GM21367 (cell line): ENCODE measurements around the gene KLK15.
"Not testable (repeated sequence)": the region's sequence is repeated elsewhere in the genome, so short reads cannot be mapped to it uniquely, and the experiment has no call there.

Experiments used
- ATAC-seq: cut with Tn5 transposase; IDR thresholded peaks from one replicate; pipeline ENCODE4 v1.9.1; 2021; ENCODE audit not compliant: unreplicated experiment

The KLK15 gene

DNA sequence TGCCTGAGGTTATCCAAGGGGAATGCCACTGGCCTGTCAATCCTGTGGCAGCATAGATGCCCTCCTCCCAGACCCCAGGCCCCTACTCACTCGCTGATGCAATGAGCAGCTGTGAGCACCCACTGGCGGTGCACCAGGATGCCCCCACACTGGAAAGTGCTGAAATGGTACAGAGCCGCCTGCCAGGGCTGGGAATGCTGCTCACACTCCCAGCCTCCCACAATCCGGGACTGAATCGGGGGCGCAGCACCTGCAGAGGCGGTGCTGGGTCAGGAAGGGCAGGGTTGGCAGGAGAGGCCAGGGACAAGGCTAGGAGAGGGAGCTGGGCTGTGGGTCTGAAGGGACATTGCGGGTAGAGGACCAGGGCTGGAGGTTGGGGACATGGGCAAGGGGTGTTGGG is 11.8 kb downstream of the KLK15 start:
- no peak for ATAC-seq

DNA sequence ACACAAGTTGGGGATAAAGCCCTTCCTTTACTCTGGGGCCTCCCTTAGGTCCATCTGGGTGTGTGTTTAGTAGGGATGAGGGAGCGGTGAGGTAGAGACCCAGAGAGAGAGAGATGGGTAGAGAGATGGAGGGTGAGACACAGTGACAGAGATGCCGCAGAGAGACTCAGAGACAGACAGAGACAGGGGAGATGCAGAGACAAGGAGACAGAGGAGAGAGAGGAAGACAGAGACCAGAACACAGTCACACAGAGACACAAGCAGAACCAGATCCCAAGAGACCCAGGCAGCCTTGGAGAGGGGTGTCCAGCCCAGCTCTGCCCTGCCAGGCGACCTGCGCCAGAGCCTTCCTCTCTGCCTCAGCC is 12.1 kb downstream of the KLK15 start:
- ATAC-seq: no peak

DNA sequence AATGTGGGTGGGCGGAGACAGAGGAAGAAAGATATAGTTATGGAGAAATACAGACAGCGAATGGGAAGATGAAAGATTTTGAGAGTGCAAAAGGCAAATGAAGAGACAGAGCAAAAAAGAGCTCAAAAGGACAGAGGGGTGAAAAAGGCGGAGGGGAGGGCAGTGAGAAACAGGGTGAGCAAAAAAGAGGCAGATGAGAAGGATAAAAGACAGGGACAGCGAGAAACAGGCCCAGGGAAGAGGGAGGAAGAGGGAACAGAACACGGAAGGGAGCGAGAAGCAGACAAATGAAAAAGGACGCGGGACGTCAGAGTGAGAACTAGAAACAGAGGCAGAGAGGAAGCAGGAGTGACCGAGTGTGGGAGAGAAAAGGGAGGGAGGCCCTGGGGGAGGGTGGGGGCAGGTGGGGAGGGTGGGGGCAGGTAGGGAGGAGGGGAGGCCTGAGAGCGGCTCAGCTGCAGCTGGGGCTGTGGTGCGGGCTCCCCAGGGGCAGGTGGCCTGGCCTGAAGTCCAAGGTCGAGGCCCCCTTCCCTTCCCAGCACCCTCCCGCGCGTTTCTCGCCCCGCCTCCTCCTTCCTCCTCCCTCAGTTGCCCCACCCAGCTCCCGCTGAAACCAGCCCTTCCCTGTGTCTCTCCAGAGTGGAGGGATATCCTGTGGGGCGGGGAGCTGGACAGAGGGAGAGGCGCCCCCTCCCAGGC is 12.7 kb downstream of the KLK15 start:
- no peak for ATAC-seq

DNA sequence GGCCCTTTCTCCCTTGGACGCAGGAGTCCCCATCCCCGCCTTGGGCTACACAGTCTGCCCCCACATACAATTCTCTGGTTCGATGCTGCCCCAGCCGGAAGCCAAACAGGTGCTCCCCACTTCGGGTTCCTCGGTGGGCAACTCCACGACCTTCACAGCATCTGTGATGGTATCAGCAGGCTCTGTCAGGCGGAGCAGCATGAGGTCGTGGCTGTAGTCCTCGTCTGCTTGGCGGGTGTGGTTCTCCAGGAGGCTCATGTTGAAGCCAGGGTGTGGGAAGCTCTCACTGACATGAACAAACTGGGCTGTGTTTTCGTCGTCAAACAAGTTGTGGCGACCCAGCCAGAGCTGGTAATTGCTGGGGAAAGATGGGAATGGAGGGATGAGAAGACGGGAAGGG is 13.3 kb downstream of the KLK15 start:
- no peak for ATAC-seq

DNA sequence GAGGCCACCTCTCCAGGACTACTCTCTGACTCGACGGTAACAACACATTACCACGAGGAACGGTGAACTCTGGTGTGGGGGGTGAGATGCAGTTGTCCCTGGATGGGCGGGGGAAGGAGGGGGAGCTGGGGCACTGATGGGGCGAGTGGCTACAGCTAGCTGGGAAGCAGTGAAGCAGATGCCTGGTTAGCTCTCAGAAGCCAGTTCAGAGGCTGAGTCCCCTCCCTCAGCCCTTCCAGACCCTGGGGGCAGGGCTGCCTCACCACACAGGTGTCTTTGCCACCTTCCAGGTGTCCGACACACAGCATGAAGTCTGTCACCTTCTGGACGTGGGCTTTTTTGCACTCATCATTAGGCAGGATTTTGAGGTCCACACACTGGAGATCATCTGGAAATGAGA is 13.7 kb downstream of the KLK15 start:
- ATAC-seq: no peak

DNA sequence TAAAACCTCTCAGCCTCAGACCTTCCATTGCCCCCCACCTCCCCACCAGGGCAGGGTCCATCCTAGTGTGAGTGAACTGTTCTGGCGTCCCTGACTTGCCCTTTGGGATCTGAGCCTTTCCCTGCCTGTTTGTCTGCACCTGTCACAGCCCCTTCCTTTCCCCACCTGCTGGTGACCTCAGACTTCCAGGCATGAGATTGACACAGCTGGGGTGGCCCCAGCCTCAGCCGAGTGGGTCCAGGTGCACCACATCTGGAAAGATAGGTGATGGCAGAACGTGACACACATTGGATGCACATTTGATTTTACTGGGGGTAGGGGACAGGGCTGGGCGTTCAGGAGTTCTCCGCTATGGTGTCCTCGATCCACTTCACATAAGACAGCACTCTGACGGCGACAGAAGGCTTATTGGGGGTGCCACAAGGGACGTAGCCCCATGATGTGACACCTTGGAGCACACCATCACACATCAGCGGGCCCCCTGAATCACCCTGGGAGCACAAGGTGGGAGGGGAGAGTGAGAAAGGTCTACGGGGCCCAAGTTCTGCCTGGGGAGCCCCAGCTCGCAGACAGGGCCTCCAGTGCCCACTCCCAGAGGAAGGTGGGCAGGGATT is 14.4 kb downstream of the KLK15 start:
- no peak for ATAC-seq

DNA sequence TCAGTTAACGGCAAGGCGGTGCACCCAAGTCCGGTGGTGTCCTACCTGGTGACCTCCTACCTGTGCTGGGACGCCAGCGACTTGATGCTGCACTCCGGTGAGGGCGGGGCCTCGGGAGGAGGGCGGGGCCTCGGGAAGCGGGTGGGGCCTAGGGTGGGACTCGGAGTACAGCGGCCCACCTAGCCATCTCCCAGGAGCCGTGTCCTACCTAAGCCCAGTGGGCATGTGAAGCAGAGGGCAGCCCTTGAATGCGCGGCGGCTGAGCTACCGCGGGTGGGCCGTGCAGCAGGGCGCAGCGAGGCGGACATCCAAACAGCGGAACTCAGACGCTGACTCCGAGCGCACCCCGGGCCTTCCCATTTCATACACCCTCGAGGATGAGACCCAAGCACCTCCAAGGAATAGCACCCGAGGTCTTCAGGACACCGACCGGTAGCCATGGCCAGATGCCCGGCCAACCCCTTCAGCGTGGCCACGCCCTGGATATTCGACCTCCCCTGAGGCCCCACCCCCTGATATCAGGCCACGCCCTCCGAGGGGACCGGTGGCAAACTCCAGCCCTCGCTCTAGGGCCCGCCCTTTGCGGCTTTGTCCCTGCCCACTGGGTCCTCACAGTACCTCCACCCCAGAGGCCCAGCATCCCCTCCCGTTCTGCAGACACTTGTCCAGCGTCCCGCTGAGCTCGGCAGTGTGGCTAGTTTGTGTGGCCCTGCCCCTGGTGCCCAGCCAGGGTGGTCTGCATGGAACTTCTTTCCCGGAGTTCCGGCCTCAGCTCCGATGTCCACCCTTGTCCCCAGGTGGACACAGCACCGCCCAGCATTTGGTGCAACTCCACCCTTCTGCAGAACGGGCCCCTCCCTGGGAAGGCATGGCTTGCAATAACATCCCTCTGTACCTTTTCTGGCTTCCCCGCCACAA is 15.2 kb downstream of the KLK15 start:
- ATAC-seq: peak; percentile 39

DNA sequence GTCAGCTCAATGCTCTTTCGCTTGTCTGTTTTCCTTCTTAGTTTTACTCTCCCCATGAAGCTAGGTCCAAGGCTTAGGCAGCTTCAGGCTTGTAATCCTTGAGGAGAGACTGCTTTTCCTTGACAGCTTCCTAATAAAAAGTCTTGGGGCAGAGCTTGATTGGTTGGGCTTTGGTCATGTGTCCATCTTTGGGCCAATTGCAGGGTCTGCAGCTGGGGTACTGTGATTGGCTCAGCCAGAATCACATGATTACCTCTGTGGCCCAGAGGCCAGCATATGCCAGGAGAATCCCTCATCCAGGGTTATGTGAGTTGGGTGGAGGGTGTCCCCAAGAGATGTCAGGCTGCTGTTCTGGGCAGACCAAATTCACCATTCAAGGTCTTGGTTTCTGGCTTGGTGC is 17.9 kb downstream of the KLK15 start:
- no peak for ATAC-seq

DNA sequence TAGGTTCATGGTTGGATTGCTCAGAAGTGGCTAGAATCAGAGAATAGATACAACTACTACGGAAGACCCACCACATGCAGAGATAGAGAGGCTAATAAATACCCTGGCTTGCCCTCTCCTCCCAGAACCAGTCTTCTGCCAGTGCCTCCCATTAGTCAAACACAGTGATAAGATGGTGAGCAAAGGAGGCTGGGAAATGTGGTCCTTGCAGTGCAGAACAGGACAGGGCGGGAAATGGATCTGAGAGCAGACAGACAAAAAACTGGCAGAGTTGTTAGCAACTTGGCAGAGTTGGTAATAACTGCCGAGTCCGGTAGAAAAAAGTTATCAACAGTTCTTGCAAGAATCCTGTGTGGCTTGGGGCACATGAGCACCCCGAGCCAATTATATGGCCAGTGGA is 18.5 kb downstream of the KLK15 start:
- ATAC-seq: no peak

DNA sequence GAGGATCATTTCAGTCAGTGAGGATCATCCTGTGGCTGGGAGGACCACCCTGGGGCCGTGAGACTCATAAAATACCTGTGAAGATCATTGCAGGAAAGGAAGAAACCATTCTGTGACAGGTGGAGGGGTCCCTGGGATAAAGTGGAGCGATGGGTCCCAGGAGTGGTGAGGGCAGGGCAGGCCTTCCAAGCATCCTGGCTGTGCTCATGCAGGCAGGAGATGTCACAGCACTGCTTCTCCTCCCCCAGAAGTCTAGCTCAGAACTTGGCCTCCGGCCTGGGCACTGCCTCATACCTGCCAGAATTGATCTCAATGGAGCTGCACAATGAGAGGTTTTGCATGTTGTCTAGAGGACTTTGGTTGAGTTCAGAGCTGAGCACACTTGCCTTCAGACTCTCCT is 20.9 kb downstream of the KLK15 start:
- ATAC-seq: no peak

DNA sequence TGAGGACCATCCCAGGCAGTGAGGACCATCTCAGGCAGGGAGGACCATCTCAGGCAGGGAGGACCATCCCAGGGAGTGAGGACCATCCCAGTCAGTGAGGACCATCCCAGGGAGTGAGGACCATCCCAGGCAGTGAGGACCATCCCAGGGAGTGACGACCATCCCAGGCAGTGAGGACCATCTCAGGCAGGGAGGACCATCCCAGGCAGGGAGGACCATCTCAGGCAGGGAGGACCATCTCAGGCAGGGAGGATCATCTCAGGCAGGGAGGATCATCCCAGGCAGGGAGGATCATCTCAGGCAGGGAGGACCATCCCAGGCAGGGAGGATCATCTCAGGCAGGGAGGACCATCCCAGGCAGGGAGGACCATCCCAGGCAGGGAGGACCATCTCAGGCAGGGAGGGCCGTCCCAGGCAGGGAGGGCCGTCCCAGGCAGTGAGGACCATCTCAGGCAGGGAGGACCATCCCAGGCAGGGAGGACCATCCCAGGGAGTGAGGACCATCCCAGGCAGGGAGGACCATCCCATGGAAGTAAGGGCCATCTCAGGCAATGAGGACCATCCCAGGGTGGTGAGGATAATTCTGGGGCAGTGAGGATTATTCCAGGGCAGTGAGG is 21.6 kb downstream of the KLK15 start:
- ATAC-seq: not testable (repeated sequence)

DNA sequence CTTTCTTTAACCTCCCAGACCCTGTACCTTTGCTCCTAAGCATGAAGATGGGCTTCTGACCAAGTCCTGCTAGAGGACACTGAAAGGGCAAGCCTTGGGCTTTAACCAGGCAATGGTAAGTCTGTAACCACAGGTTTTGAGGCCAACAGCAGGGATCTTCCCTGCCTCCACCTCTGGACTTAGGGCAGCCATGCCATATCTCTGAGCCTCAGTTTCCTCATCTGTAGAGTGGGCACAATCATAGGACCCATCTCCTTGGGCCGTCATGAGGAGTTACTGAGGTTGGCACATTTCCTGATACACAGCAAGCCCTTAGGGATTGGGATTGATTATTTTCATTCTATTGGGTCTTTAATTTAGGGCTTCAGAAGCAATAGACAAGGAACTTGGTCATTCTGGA is 24.5 kb downstream of the KLK15 start:
- no peak for ATAC-seq

DNA sequence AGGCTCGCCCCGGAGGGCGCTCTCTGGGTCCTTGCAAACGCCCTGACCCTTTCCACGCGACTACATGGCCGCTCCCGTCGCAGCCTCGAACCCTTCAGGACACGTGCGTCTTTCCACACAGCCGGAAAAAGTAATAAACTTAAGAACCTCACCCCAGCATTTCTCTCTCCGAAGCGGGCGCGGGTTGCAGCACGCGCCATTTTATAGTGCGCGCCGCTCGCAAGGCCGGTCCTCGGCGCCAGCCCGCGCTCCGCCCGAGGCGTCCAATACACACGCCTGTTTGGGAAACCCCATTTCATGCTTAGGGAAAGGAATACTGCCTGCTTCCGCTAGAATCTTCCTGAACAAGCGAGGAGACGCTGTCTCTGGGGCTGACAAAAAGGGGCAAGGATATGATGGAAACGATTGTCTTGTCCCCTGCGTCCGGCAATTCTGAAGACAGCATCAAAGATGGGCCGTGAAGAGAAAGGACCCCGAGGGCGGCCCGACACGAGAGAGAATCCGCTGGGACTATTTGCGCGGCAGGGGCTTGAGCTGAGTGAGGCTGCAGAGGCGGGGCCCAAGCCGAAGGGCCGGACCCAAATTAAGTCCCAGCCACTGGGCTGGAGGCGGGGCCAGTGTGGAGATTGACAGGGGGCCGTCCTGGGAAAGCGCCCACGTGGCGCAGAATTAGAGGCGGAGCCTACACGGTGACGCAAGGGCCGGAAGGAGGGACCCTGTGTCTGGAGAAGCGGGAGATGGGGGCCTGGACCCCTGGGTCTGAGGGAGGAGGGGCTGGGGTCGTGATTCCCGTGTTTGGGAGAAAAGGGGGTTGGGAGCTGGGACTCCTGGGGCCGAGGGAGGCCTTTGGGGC is 28.7 kb downstream of the KLK15 start:
- peak; percentile 68 for ATAC-seq

DNA sequence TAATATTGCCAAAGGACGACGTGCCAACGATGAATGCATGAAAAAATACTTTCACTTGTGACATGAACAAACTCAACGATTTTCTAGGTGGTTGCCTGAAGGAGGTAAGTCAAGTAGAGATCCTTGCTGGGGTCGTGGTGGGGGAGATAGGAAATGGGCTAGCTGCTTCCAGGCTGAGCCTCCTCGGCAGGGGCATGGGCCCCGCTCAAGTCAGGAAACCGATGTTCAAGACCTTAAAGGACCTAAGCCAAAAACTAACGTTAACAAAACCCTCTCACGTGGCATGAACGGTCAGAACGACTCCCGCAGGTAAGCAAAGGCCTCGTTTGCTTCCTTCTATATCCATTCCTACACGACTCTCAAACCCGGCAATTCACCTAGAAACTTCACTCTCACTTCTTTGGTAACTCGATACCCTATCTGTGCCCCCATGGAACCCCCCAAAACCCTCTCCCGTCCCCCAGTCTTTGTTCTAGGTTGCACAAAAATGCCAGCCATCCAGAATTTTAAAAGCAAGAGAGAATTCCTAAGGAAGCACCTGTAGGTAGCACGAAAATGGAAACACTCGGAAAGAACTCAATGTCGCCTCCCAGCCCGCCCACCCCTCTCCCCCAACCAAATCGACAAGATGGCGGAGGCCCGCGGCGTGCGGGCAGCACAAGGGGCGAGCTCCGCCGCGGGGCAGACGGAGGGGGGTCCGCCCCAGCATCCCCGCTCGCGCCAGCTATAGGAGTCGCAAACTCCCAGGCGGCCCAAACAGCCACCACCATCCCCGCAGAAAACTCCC is 29.5 kb downstream of the KLK15 start:
- ATAC-seq: no peak

DNA sequence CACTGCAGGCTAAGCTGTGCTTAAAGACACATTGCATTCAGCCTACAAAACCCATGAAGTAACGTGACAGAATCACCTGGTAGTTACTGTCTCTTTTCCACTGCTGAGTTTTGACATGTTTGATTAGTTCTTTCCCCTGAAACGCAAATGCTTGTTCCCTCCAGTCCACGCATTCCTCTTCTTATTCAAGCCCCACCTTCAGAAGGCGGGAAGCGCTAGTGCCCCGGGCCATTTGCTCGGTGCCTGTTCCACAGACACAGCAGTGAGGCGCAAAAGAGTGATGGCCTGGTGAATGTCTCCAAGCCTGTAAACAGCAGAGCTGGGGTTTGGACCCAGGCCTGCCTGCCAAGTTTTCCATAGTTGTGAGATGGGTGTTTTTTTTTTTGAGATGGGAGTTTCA is 32.3 kb downstream of the KLK15 start:
- no peak for ATAC-seq

DNA sequence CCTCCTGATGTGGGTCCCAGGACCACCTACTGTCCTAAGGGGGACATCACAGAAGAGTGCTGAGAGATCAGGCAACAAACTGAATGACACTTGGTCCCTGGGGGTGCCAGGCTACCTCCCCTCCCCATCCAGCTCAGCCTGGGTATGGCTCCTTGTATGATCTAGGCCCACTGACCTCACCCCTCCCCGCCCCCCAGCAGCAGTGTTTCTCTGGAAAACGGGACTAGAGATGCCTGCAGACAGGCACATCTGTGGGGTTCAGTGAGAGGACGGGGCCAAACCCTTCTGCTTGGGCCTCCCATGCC is 33.9 kb downstream of the KLK15 start:
- no peak for ATAC-seq

DNA sequence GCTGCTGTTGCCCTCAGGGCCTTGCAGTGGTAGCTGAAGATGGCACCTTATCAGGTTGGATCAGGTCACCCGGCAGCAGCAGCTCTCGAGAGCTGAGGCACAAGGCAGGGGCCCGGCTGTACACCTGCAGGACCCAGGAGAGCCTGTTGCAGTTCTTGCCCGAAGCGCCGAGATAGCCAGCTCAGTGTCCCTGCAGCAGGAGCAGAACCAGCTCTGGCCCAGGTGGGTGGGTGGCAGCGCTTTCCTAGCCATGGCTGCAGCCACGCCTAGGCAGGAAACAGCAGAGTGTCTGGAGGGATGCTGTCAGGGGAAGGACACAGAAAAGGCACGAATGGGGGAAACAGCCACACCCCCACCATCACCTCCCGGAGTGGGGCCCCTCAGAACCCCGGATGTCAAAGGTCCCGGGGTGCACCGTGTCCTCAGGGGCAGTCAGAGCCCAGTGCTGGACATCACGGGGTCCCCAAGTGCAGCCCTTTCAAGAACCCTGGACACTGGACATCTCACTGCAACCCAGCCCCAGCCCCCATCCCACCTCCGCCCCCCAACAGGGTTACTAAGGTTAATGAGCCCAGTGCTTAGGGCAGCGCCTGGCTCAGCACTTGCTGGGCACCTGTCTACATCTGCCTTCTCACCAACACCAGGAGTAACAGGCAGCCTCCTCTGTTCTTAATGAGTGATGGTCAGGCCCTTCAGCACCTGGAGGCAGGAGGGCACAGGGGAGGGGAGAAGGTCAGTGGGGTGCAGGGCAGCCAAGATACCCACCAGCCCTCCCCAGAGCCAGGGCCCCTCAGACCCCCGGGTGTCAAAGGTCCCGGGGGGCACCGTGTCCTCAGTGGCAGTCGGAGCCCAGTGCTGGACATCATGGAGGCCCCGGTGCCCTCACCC is 34.5 kb downstream of the KLK15 start:
- no peak for ATAC-seq

DNA sequence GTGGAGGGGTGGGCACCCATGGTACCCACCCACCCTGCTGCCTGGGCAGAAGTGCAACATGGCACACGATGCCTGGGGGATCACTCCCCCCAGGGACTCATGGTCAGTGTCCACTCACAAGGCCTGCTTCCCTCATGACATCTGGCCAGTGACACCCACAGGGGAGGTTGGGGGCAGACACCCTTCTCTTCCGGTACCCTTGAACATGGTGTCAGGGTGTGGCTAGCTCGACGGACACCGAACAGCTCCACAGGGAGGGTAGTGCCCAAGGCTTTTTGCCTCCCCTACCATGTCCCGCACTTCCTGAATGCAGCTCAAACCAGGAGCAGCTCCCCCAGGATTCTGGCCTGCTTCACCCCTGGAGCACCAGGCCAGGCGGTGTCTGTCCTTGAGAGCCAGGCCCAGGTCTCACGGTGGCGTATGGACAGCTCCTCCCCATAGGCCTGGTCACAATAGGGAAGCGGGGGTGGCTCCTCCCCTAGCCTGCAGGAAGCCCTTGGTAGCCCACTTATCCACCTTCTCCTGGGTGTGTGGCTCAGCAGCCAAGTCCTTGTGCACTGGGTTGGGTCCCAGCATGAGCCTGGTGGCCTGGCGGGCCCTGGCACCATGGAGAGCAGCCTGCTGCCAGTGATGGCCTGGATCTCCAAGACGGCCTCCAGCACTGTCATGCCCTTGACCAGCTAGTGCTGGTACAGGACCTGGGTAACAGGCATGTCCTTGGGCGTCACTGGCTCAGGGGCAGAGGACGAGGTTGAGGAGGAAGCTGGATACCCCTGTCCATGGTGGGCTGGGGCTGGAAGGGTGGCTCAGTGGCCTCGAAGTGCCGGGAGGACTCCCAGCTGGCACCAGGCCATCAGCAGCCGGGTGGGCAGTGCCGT is 35.4 kb downstream of the KLK15 start:
- ATAC-seq: no peak
